ENCODE data around the gene PROM1. TPM values are rescaled to one million over a fixed set of nuclear protein-coding genes. Genes with fewer than 3 reads are reported as not detected.

The PROM1 gene
- total and polyA plus RNA-seq, 3 donors from 2014 or later: 24.5 to 32.9 (median 25.4) TPM

- H3K27ac ChIP-seq: no peak overlapping the region
- H3K4me1 ChIP-seq: peaks cover 1% of the 10 kb centered on the region
- H3K27me3 ChIP-seq: no peaks in the 10 kb centered on the region
- intact Hi-C loops (cut with DNase I; ENCODE audit: low total_unique reads): no loop called here
- no peak overlapping the region for H3K4me3 ChIP-seq
- DNase-seq: no peak
- H3K9me3 ChIP-seq: no peaks in the 10 kb centered on the region
- TF ChIP-seq, protein P1, sequence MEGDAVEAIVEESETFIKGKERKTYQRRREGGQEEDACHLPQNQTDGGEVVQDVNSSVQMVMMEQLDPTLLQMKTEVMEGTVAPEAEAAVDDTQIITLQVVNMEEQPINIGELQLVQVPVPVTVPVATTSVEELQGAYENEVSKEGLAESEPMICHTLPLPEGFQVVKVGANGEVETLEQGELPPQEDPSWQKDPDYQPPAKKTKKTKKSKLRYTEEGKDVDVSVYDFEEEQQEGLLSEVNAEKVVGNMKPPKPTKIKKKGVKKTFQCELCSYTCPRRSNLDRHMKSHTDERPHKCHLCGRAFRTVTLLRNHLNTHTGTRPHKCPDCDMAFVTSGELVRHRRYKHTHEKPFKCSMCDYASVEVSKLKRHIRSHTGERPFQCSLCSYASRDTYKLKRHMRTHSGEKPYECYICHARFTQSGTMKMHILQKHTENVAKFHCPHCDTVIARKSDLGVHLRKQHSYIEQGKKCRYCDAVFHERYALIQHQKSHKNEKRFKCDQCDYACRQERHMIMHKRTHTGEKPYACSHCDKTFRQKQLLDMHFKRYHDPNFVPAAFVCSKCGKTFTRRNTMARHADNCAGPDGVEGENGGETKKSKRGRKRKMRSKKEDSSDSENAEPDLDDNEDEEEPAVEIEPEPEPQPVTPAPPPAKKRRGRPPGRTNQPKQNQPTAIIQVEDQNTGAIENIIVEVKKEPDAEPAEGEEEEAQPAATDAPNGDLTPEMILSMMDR (IDR thresholded peaks at IDR 0.05): no peak
- TF ChIP-seq POLR2A (IDR thresholded peaks at IDR 0.05): no peak
- no peaks in the 10 kb centered on the region for H3K36me3 ChIP-seq (ENCODE audit: low read depth, missing control alignments)
- 67% methylated on average over 6 of the region's 6 CpGs for WGBS, 2 donors
These were observed 76.9 kb downstream of the PROM1 start for GRCh38 chr4:16006771-16007446.

DNA sequence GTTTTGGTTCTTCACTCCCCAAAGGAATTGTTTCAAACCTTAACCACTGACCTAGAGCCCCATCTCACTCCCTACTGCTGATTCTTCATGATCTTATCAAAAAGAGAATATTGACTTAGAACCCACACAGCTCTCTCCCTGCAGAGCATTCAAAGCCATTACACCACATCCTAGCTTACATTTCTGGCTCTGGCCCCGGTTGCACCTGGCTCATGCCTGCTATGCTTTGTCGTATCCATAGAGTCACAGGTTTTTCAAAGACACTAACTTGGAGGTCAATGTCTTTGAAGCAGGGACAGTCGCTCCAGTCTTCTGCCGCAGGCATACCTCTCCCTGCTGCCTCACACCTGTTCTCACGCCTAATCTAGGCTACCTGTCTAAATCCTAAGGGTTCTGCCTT is 78.1 kb downstream of the PROM1 start:
- H3K4me1 ChIP-seq: peaks cover 5% of the 10 kb centered on the region
- no peak for TF ChIP-seq POLR2A (IDR thresholded peaks at IDR 0.05)
- TF ChIP-seq, protein P1 (IDR thresholded peaks at IDR 0.05): no peak
- no peaks in the 10 kb centered on the region for H3K36me3 ChIP-seq (ENCODE audit: low read depth, missing control alignments)
- DNase-seq: no peak
- no peak overlapping the region for H3K4me3 ChIP-seq
- H3K9me3 ChIP-seq: no peaks in the 10 kb centered on the region
- H3K27ac ChIP-seq: no peak overlapping the region
- 85 to 97% methylated on average over 5 of the region's 5 CpGs for WGBS, 2 donors
- H3K27me3 ChIP-seq: no peaks in the 10 kb centered on the region
- intact Hi-C loops (cut with DNase I; ENCODE audit: low total_unique reads): no loop called here

GRCh38 chr4:16001484-16001858 is 82.4 kb downstream of the PROM1 start:
- Histone ChIP-seq H3K27me3 (no peaks in the 10 kb centered on the region), H3K4me1 (peaks cover 5% of the 10 kb centered on the region), H3K4me3 (no peak overlapping the region), H3K36me3 (ENCODE audit: low read depth, missing control alignments) (no peaks in the 10 kb centered on the region), H3K9me3 (no peaks in the 10 kb centered on the region), H3K27ac (no peak overlapping the region)
- TF ChIP-seq, protein P1 (IDR thresholded peaks at IDR 0.05): peak; percentile 49 to 78 (median 72)
- no peak for TF ChIP-seq POLR2A (IDR thresholded peaks at IDR 0.05)
- intact Hi-C loops (cut with DNase I; ENCODE audit: low total_unique reads): no loop called here
- DNase-seq: peak; percentile 87
- 36 to 41% methylated on average over 4 of the region's 4 CpGs for WGBS, 2 donors

- TF ChIP-seq POLR2A (IDR thresholded peaks at IDR 0.05): no peak
- TF ChIP-seq, protein P1 (IDR thresholded peaks at IDR 0.05): no peak
- no peaks in the 10 kb centered on the region for H3K27me3 ChIP-seq
- H3K4me1 ChIP-seq: peaks cover 5% of the 10 kb centered on the region
- H3K27ac ChIP-seq: no peak overlapping the region
- H3K9me3 ChIP-seq: no peaks in the 10 kb centered on the region
- H3K4me3 ChIP-seq: no peak overlapping the region
- WGBS, 2 donors: 73 to 74% methylated on average over 11 to 12 of the region's 12 CpGs
- no peak for DNase-seq
- intact Hi-C loops (cut with DNase I; ENCODE audit: low total_unique reads): no loop called here
- no peaks in the 10 kb centered on the region for H3K36me3 ChIP-seq (ENCODE audit: low read depth, missing control alignments)
These were observed 82.9 kb downstream of the PROM1 start for GRCh38 chr4:16000708-16001483.
